PFSK-1 (cell line): ENCODE measurements around the gene SLC25A24.

Experiments used
- FOXP2 ChIP-seq: optimal IDR thresholded peaks from 2 replicates; pipeline ENCODE3; 2011; ENCODE audit warnings: borderline replicate concordance, control low read depth, inconsistent platforms; ENCODE audit not compliant: insufficient read depth; ENCODE audit errors: extremely low read length, extremely low read depth
- POLR2AphosphoS5 ChIP-seq: IDR thresholded peaks from 2 replicates; pipeline ENCODE4 v1.6.1; 2012; ENCODE audit warnings: low read depth, mild to moderate bottlenecking, control low read depth, low read length, moderate library complexity
- REST ChIP-seq, 2 experiments: IDR thresholded peaks; 2 replicates each; pipeline versions ENCODE4 v1.6.1 to v1.8.0; 2011 to 2012; ENCODE audit warnings: low read depth in 2 of 2, low read length in 2 of 2, control low read depth in 1 of 2, inconsistent platforms in 1 of 2, mild to moderate bottlenecking in 1 of 2, moderate library complexity in 1 of 2; ENCODE audit not compliant: insufficient read depth in 1 of 2
- SIN3A ChIP-seq: IDR thresholded peaks from 2 replicates; pipeline ENCODE4 v1.6.1; 2012; ENCODE audit warnings: mild to moderate bottlenecking, low read length, moderate library complexity, borderline replicate concordance; ENCODE audit not compliant: insufficient read depth
- TAF1 ChIP-seq: IDR thresholded peaks from 2 replicates; pipeline ENCODE4 v1.6.1; 2012; ENCODE audit warnings: low read length, control low read depth, borderline replicate concordance; ENCODE audit not compliant: insufficient read depth

SLC25A24 gene

DNA sequence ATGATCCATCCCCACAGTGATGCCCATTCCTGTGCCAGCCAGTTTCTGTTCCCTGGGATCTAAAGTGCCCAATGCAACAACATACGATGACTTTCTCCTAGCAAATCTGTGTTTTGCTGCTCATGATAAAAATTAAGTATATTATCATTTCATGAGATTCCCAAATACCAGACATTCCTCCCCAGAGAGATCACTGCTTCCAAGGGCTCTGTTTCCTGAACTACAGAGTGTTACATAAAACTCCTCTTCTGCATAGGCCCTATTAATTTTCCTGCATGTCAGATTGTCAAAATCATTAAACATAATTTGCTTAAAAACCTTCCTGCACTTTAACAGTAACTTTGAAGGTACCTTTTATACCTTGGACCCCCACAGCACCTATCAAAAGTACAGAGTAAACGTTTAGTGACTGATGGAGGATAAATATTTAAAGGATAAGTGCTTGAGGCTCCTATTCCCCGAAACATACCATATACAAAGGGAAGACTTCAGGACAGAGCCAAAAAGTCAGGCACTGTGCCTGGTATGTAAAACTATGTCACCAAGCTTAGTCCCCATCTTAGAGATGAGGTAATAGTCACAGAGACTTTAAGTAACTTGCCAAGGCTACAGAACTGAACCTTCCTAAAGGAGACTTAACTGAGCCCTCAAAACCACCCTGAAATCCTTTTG, 50.2 kb downstream of the SLC25A24 start:
- TF ChIP-seq POLR2AphosphoS5, result no peak
- TF ChIP-seq SIN3A, result no peak
- no peak for TF ChIP-seq TAF1
- no peak for TF ChIP-seq REST (IDR thresholded peaks at IDR 0.05; ENCODE audit: insufficient read depth in 1 of 2, low read depth in 2 of 2, low read length in 2 of 2)
- TF ChIP-seq FOXP2, result no peak

DNA sequence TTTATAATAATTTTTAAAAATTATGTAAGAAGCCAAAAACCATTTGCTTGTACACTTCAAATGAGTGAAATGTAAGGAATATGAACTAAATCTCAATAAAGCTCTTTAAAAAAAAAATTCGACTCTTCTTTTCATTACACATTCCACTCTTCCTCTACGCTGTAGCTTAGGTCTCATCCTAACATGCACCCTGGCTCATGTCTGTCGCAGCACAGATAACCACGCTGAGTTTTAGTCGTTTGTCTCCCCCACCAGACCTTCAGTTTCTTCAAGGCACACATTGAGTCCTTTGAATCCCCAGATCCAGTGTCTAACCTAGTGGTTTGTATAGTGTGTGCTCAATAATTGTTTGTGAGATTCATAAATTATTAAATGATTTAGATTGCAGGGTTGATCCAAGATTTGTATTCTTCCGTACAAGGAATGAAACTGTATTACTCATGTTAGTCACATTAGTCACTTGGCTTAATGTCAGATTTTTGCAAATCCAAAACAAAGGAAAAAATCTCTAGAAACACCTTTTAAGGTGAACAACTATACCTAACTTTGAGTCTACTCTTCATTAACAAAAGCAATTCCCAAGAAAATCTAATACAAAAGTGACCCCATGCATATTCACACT, 57.3 kb downstream of the SLC25A24 start:
- TF ChIP-seq TAF1 (no peak), SIN3A (no peak), REST (IDR thresholded peaks at IDR 0.05; ENCODE audit: insufficient read depth in 1 of 2, low read depth in 2 of 2, low read length in 2 of 2) (no peak), FOXP2 (no peak), POLR2AphosphoS5 (no peak)

DNA sequence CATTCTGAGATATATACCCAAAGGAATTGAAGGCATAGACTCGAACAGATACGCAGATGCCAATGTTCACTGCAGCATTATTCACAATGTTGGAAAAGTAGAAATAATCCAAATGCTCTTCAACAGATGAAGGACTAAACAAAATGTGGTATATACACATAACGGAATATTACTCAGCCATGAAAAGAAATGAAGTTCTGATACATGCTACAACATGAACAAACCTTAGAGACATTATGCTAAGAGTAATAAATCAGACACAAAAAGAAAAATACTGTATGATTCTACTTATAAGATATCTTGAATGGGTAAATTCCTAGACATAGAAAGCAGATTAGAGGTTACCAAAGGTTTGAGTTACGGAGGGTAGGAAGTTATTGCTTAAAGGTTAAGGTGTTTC, 57.9 kb downstream of the SLC25A24 start:
- no peak for TF ChIP-seq TAF1
- TF ChIP-seq FOXP2, result no peak
- no peak for TF ChIP-seq POLR2AphosphoS5
- no peak for TF ChIP-seq REST (IDR thresholded peaks at IDR 0.05; ENCODE audit: insufficient read depth in 1 of 2, low read depth in 2 of 2, low read length in 2 of 2)
- no peak for TF ChIP-seq SIN3A

DNA sequence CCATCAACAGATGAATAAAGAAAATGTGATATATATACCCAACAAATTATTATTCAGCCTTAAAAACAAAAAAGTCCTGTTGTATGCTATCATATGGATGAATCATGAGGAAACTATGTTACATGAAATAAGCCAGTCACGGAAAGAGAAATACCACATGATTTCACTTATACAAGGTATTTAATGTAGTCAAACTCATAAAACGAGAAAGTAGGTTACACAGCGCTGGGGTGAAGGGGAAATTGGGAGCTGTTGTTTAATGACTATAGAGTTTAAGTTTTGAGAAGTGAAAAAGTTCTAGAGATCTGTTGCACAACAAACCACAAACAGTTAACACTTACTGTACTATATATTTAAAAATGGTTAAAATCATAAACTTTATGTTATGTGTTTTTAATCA, 58.5 kb downstream of the SLC25A24 start:
- TF ChIP-seq FOXP2 (no peak), REST (IDR thresholded peaks at IDR 0.05; ENCODE audit: insufficient read depth in 1 of 2, low read depth in 2 of 2, low read length in 2 of 2) (no peak), POLR2AphosphoS5 (no peak), TAF1 (no peak), SIN3A (no peak)
